HL-60 (cell line): ENCODE measurements around the gene ACTN1.

Source experiments
- DNase-seq, 2 experiments: peaks; one replicate each; pipeline ENCODE4 v3.0.0-alpha.2; 2010 to 2020; ENCODE audit warnings: low read depth in 1 of 2, low spot score in 1 of 2
- H3K27ac ChIP-seq: fragments of 250-450 bp; sonication (Bioruptor Pico); replicated peaks from 2 replicates; pipeline ENCODE4 v1.5.1; 2020; ENCODE audit warnings: mild to moderate bottlenecking, moderate library complexity
- H3K27me3 ChIP-seq: fragments of 250-450 bp; sonication (Bioruptor Pico); 2 replicates; pipeline ENCODE4 v1.5.1; 2021; ENCODE audit warnings: mild to moderate bottlenecking, moderate library complexity; ENCODE audit not compliant: insufficient read depth, poor library complexity, severe bottlenecking
- H3K4me3 ChIP-seq: replicated peaks from 2 replicates; pipeline ENCODE4 v1.5.1; 2011; ENCODE audit warnings: mild to moderate bottlenecking, control low read depth, low read length; ENCODE audit not compliant: insufficient read depth
- CTCF ChIP-seq: IDR thresholded peaks from one replicate; pipeline ENCODE4 v1.5.1; 2011; ENCODE audit warnings: low read length, control low read depth, inconsistent platforms; ENCODE audit not compliant: insufficient read depth
- GABPA ChIP-seq: IDR thresholded peaks from 2 replicates; pipeline ENCODE4 v1.6.1; 2012; ENCODE audit warnings: low read depth
- POLR2AphosphoS5 ChIP-seq: IDR thresholded peaks from 2 replicates; pipeline ENCODE4 v1.6.1; 2012; ENCODE audit warnings: low read depth
- REST ChIP-seq: IDR thresholded peaks from 2 replicates; pipeline ENCODE4 v1.6.1; 2012; ENCODE audit warnings: low read depth; ENCODE audit not compliant: insufficient replicate concordance
- SPI1 ChIP-seq: IDR thresholded peaks from 2 replicates; pipeline ENCODE4 v1.6.1; 2012; ENCODE audit warnings: low read depth, mild to moderate bottlenecking, borderline replicate concordance

ACTN1 gene

GRCh38 chr14:68879321-68879781 lies 99.8 kb downstream of the ACTN1 start:
- Histone ChIP-seq H3K27me3 (no peaks in the 10 kb centered on the region), H3K27ac (no peak overlapping the region), H3K4me3 (no peak overlapping the region)
- TF ChIP-seq POLR2AphosphoS5 (no peak), REST (no peak), SPI1 (no peak), CTCF (no peak), GABPA (no peak)
- DNase-seq, result no peak

- Histone ChIP-seq H3K27ac (no peak overlapping the region), H3K27me3 (no peaks in the 10 kb centered on the region)
Measured at GRCh38 chr14:68878908-68879307, 100.2 kb downstream of the ACTN1 start.

More at GRCh38 chr14:68878908-68879307, 100.2 kb downstream of the ACTN1 start:
- no peak for DNase-seq
- TF ChIP-seq REST (no peak), CTCF (no peak), GABPA (no peak), SPI1 (no peak), POLR2AphosphoS5 (no peak)
- H3K4me3 ChIP-seq, result no peak overlapping the region
